NB4 (cell line): ENCODE data around the gene LIN7A.

Experiments
- DNase-seq: peaks from one replicate; pipeline ENCODE4 v3.0.0; 2010; ENCODE audit warnings: low read depth
- H3K4me3 ChIP-seq: one replicate; pipeline ENCODE4 v1.5.1; 2011; ENCODE audit warnings: mild to moderate bottlenecking, low read depth, low read length, moderate library complexity
- MYC ChIP-seq: IDR thresholded peaks from 2 replicates; pipeline ENCODE4 v1.6.1; 2011; ENCODE audit warnings: low read depth, low read length
- POLR2A ChIP-seq: IDR thresholded peaks from 2 replicates; pipeline ENCODE4 v1.6.1; 2011; ENCODE audit warnings: mild to moderate bottlenecking; ENCODE audit not compliant: insufficient read length; ENCODE audit errors: extremely low read depth
- TF ChIP-seq, protein P1 (sequence below): IDR thresholded peaks from one replicate; pipeline ENCODE4 v1.5.1; 2012; ENCODE audit warnings: low read depth, low read length
- TF ChIP-seq, protein P2 (sequence below): IDR thresholded peaks from 2 replicates; pipeline ENCODE4 v1.6.1; 2011; ENCODE audit warnings: low read depth, low read length

LIN7A gene

DNA sequence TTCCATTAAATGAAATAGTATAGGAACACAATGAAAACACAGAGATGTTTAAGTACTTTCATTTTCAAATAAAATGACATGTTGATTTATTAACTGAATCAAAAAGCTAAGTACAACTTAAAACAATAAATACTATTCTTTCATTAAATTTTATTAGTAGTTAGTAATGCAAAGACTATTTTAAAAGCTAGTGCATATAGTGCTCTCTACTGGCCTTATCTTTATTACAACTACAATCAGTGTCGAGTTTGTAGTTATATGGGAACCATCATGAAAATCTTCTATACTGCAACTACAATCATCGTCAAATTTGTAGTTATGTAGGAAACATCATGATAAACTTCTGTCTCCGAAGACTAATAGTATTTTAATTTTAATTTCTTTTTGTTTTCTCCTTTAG, 8.9 kb upstream of the LIN7A start:
- no peak overlapping the region for H3K4me3 ChIP-seq
- TF ChIP-seq, protein P1, sequence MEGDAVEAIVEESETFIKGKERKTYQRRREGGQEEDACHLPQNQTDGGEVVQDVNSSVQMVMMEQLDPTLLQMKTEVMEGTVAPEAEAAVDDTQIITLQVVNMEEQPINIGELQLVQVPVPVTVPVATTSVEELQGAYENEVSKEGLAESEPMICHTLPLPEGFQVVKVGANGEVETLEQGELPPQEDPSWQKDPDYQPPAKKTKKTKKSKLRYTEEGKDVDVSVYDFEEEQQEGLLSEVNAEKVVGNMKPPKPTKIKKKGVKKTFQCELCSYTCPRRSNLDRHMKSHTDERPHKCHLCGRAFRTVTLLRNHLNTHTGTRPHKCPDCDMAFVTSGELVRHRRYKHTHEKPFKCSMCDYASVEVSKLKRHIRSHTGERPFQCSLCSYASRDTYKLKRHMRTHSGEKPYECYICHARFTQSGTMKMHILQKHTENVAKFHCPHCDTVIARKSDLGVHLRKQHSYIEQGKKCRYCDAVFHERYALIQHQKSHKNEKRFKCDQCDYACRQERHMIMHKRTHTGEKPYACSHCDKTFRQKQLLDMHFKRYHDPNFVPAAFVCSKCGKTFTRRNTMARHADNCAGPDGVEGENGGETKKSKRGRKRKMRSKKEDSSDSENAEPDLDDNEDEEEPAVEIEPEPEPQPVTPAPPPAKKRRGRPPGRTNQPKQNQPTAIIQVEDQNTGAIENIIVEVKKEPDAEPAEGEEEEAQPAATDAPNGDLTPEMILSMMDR: no peak
- TF ChIP-seq POLR2A (no peak), MYC (no peak)
- TF ChIP-seq, protein P2, sequence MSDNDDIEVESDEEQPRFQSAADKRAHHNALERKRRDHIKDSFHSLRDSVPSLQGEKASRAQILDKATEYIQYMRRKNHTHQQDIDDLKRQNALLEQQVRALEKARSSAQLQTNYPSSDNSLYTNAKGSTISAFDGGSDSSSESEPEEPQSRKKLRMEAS: no peak
- no peak for DNase-seq

DNA sequence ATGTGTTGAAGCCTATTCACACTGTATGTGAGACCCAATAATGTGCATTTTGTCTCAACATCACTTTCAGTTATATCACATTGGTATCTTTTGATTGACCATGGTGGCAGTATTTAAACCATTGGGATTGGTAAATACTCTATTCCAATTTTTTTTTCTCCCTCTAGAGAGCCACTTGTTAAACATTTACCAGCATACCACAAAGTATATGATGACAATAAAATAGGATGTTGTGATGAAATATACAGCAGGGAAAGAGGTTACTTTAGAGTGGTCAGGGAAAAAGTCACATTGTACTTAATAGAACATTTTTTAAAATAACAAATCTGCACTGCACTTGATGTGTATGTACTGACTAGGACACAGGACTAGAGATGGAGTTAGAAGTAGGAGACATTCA, 5.6 kb upstream of the LIN7A start:
- H3K4me3 ChIP-seq: no peak overlapping the region
- no peak for TF ChIP-seq MYC
- TF ChIP-seq, protein P1: no peak
- TF ChIP-seq POLR2A: no peak
- TF ChIP-seq, protein P2: no peak
- peak; percentile 22 for DNase-seq

DNA sequence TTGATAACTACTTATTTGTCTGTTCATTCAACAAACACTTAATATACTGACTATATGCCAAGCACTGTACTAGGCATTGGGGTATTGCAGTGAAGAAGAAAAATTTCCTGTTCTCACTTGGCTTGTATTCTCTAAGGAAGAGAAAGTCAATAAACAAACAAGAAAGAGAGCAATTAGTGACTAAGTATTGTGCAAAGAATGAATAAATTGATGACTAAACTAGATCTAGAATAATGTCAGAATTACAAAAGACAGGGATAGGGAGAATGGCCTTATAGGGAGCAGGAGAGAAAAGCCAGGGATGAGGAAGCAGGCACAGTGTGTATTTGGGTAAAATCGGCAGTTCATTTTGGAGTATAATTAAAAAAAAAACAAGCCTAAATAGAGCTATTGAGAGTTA, 4.2 kb upstream of the LIN7A start:
- no peak for DNase-seq
- TF ChIP-seq POLR2A (no peak), MYC (no peak)
- TF ChIP-seq, protein P1: no peak
- TF ChIP-seq, protein P2: no peak
- no peak overlapping the region for H3K4me3 ChIP-seq

DNA sequence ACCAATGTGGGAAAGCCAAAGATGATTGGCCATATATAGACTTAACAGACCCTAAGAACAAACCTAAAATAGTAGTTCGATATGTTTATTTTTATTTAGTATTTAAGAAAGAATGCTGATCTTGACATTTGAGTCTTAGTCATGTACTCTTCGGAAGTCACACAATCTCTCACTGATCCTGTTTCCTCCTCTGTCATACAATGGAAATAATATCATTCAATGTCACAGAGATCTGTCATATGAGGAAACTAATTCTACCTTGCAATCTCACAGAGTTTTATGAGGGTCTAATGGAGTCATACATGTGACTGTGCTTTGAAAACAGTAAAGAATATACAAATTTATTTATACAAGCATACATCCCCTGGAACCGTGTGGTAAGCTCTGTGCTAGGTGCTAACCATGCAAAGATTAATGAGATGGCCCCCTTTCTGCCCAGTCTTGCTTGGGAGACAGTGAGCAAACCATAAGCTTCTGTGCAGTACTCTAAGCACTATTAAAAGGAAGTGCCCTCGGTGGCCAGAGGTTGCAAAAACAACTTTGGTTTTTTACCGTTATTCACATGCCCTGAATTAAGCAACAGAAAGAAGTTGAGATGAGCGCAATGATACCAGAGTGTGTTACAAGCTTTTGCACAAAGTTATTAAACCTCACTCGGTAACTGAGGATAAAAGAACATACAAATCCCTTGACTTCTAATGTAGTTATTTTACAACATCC, 1.7 kb upstream of the LIN7A start:
- peak; percentile 95 for DNase-seq
- peak overlapping the region; percentile 83 for H3K4me3 ChIP-seq
- TF ChIP-seq, protein P1: no peak
- TF ChIP-seq, protein P2: peak; percentile 39; the same call in 1 of the 2 replicates
- TF ChIP-seq POLR2A: no peak
- TF ChIP-seq MYC: peak; percentile 34; the same call in 1 of the 2 replicates

DNA sequence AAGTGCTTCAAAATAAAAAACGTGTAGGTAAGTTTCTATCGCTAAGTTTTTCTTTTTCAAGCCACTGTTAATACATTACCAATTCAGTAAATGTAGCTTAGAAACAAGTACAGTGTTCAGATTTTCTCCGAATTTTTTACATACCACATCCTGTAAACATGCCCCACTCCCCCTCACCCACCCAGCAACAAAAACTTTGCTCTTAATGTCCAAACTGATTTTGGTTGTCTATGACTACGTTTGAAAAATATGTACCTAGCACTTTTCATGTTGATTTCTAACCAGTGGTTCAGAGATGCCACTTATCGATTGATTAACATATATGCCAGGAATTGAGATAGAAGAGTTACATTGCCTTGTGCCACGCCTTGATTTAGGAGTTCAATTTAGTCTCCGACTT, 663 bp upstream of the LIN7A start:
- DNase-seq: peak; percentile 49
- H3K4me3 ChIP-seq: peak overlapping the region; percentile 83
- TF ChIP-seq, protein P2: no peak
- TF ChIP-seq MYC (no peak), POLR2A (no peak)
- TF ChIP-seq, protein P1: no peak
